ENCODE measurements around the gene STK35. TPM values are rescaled to one million over a fixed set of nuclear protein-coding genes. Genes with fewer than 3 reads are reported as not detected.

STK35 gene
- total and polyA plus RNA-seq, 2 of the 13 experiments (the other 11 are each of a cell fraction or from before 2014, with no cell fraction given) = 27.4 to 29.8 TPM

DNA sequence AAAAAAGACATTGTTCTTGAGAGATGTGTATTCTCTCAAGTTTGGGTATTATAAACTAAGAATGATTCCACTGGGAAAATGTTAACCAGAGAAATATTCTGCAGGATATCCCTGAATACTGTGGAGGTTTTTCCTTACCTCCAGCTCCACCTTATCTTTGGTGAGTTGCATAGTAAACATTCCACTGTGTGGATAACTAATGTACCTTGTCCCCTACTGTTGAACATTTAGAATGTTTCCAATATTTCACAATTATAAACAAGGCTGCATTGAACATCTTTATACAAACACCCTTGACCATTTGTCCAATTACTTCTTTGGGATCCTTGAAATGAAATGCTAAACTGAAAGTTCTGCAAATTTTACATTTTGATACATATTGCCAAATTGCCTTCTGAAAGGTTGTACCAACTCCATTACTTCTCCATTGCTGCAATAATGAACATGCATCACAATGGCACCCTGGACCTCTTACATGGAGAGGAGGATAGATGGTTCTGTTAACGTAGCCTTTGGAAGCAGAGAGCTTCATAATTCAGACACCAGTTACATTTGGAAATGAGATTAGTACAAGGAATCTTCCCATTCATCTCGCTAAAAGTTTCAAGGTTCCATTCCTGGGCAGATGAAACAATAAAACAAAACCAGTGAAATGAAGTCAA, 35.0 kb upstream of the STK35 start (continued):
- TF ChIP-seq PRDM4 (CRISPR knock-in tag; IDR thresholded peaks at IDR 0.05; ENCODE audit: borderline replicate concordance) (no peak), TBX2 (CRISPR knock-in tag; IDR thresholded peaks at IDR 0.05; ENCODE audit: borderline replicate concordance) (no peak), SCMH1 (CRISPR knock-in tag; IDR thresholded peaks at IDR 0.05; ENCODE audit: borderline replicate concordance) (no peak), ZNF569 (CRISPR knock-in tag; IDR thresholded peaks at IDR 0.05; ENCODE audit: borderline replicate concordance) (no peak), AGO1 (IDR thresholded peaks at IDR 0.05; ENCODE audit: low read depth, low read length, poor library complexity, severe bottlenecking) (no peak), YEATS4 (CRISPR knock-in tag; IDR thresholded peaks at IDR 0.05; ENCODE audit: borderline replicate concordance) (peak; percentile 76), NFYB (CRISPR knock-in tag; IDR thresholded peaks at IDR 0.05) (no peak; the same call in 1 of the 2 replicates), GFI1 (CRISPR knock-in tag; IDR thresholded peaks at IDR 0.05; ENCODE audit: borderline replicate concordance) (no peak), RBM22 (optimal IDR thresholded peaks at IDR 0.05; ENCODE audit: low read length) (no peak), SP1 (IDR thresholded peaks at IDR 0.05) (no peak), SP1 (CRISPR knock-in tag; IDR thresholded peaks at IDR 0.05) (no peak), ZNF383 (CRISPR knock-in tag; IDR thresholded peaks at IDR 0.05; ENCODE audit: borderline replicate concordance) (no peak), ZKSCAN1 (IDR thresholded peaks at IDR 0.05; ENCODE audit: low read length) (no peak), TFDP1 (CRISPR knock-in tag; IDR thresholded peaks at IDR 0.05; ENCODE audit: borderline replicate concordance) (no peak)
- TF ChIP-seq, protein P1, sequence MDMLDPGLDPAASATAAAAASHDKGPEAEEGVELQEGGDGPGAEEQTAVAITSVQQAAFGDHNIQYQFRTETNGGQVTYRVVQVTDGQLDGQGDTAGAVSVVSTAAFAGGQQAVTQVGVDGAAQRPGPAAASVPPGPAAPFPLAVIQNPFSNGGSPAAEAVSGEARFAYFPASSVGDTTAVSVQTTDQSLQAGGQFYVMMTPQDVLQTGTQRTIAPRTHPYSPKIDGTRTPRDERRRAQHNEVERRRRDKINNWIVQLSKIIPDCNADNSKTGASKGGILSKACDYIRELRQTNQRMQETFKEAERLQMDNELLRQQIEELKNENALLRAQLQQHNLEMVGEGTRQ (IDR thresholded peaks at IDR 0.05; ENCODE audit: low read depth, low read length) = no peak
- TF ChIP-seq, protein P1 (CRISPR knock-in tag; IDR thresholded peaks at IDR 0.05; ENCODE audit: borderline replicate concordance) = no peak
- TF ChIP-seq, protein P2, sequence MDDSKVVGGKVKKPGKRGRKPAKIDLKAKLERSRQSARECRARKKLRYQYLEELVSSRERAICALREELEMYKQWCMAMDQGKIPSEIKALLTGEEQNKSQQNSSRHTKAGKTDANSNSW (CRISPR knock-in tag; IDR thresholded peaks at IDR 0.05; ENCODE audit: borderline replicate concordance) = no peak
- TF ChIP-seq, protein P3, sequence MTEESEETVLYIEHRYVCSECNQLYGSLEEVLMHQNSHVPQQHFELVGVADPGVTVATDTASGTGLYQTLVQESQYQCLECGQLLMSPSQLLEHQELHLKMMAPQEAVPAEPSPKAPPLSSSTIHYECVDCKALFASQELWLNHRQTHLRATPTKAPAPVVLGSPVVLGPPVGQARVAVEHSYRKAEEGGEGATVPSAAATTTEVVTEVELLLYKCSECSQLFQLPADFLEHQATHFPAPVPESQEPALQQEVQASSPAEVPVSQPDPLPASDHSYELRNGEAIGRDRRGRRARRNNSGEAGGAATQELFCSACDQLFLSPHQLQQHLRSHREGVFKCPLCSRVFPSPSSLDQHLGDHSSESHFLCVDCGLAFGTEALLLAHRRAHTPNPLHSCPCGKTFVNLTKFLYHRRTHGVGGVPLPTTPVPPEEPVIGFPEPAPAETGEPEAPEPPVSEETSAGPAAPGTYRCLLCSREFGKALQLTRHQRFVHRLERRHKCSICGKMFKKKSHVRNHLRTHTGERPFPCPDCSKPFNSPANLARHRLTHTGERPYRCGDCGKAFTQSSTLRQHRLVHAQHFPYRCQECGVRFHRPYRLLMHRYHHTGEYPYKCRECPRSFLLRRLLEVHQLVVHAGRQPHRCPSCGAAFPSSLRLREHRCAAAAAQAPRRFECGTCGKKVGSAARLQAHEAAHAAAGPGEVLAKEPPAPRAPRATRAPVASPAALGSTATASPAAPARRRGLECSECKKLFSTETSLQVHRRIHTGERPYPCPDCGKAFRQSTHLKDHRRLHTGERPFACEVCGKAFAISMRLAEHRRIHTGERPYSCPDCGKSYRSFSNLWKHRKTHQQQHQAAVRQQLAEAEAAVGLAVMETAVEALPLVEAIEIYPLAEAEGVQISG (CRISPR knock-in tag; IDR thresholded peaks at IDR 0.05) = no peak
- TF ChIP-seq, protein P4, sequence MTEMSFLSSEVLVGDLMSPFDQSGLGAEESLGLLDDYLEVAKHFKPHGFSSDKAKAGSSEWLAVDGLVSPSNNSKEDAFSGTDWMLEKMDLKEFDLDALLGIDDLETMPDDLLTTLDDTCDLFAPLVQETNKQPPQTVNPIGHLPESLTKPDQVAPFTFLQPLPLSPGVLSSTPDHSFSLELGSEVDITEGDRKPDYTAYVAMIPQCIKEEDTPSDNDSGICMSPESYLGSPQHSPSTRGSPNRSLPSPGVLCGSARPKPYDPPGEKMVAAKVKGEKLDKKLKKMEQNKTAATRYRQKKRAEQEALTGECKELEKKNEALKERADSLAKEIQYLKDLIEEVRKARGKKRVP (CRISPR knock-in tag; IDR thresholded peaks at IDR 0.05) = peak in 1 of 2 experiments; percentile 49; a peak in 1 of 4 replicates

Measured in HepG2 (cell line).